Heart left ventricle (tissue), 13 donors: Measurements from ENCODE around the gene ATP8A1.

ENCODE experiments used
- CTCF ChIP-seq, 12 donors: fragments of 200-600 bp; sonication (generic) in 4 of 12; IDR thresholded peaks; one replicate each; pipeline versions ENCODE4 v1.5.0 to v1.8.0; 2018 to 2022; ENCODE audit warnings: antibody characterized with exemption in 12 of 12, mild to moderate bottlenecking in 5 of 12
- POLR2A ChIP-seq, 2 donors: fragments of 450-650 bp; IDR thresholded peaks; one replicate each; pipeline ENCODE4 v1.6.1; 2017; ENCODE audit warnings: antibody characterized with exemption in 2 of 2, mild to moderate bottlenecking in 2 of 2, moderate library complexity in 2 of 2
- donor health status: ischemic (EF 13 %, LVEDD 7.1; RV severe dilation, severe dysfunction).
- donor health status: DM: no; HTN: yes; CAD: no.
- donor health status: DM: no; HTN: no; CAD: no.
- donor health status: ischemic (EF 25% LVEDD 6.9; RV normal size, moderate dysfunction).
- donor health status: ischemic (EF 25% LVEDD 5.7; RV mildly dilated, moderate dysfunction).
- donor health status: ischemic (EF 35%, LVEDD 5.7; RV mildly dilated, moderate dysfunction).
- donor health status: nonischemic (EF 11% LVEDD 7.7; RV severe dilation, severe dysfunction).
- donor health status: DM: yes; HTN: yes; CAD: no.
- donor health status: PGD.
- donor health status: ischemic (EF 29% LVEDD 5.4; RV normal size, mild dysfunction).
- donor health status: nonischemic (EF 23%, LVEDD 6.1; RV moderate dilation, normal function).

DNA sequence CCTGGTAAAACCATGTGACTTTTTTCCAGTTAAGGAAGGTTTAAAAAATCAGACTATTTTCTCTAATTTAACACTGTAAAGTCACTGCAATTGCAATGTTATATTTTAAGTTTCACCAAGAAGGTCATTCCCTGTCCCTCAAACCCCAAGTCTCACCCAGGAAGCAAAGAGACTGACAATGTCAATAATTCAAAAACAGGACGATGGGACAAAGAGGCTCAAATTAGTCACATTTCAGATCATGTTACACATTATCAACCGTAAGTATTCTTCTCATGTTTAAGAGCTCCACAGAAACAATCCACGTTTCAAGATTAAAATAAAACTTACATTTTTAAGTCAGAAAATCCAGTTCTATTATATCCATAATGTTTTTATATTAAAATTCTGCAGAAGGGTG lies 246.5 kb downstream of the ATP8A1 start:
- TF ChIP-seq POLR2A (IDR thresholded peaks at IDR 0.05) (no peak), CTCF (IDR thresholded peaks at IDR 0.05) (no peak)
